Measurements from ENCODE around the gene STK25.
"Not testable (repeated sequence)": the region's sequence is repeated elsewhere in the genome, so short reads cannot be mapped to it uniquely, and the experiment has no call there.

Gene STK25

DNA sequence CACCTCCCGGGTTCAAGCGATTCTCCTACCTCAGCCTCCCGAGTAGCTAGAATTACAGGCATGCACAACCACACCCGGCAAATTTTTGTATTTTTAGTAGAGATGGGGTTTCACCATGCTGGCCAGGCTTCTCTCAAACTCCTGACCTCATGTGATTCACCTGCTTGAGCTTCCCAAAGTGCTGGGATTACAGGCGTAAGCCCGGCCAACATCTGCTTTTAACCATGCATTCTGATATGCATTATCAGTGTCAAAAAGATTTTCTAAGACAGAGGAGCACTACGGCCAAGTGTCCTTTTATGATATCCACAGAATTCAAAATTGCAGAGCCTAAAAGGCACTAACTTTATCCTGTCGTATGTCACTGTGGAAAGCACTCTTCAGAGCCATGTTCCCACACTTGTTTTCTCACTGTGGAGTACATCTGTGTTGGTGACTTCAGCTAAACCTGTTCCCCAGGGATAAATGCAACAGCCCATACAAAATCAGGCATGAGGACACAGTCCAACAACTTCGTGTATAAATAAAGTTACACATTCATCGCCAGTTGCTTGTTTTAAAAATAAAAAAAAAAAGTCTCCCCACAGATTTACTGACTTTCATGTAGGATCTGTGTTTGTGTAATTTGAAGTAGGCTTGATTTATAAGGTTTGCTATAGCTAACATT lies 56.4 kb downstream of the STK25 start:
- CTCF ChIA-PET, result interaction anchor here (1.2 to 1.4 kb wide), 2 partner anchors 10 to 19 kb away, joined by 3 read pairs; no protein-coding TSS in a partner anchor
- TF ChIP-seq, protein P1, sequence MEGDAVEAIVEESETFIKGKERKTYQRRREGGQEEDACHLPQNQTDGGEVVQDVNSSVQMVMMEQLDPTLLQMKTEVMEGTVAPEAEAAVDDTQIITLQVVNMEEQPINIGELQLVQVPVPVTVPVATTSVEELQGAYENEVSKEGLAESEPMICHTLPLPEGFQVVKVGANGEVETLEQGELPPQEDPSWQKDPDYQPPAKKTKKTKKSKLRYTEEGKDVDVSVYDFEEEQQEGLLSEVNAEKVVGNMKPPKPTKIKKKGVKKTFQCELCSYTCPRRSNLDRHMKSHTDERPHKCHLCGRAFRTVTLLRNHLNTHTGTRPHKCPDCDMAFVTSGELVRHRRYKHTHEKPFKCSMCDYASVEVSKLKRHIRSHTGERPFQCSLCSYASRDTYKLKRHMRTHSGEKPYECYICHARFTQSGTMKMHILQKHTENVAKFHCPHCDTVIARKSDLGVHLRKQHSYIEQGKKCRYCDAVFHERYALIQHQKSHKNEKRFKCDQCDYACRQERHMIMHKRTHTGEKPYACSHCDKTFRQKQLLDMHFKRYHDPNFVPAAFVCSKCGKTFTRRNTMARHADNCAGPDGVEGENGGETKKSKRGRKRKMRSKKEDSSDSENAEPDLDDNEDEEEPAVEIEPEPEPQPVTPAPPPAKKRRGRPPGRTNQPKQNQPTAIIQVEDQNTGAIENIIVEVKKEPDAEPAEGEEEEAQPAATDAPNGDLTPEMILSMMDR (IDR thresholded peaks at IDR 0.05; ENCODE audit: insufficient read depth, low read length, missing control alignments), result no peak
- no peak for DNase-seq (ENCODE audit: low read depth, low spot score)
- POLR2A ChIA-PET, result no interaction called here
- no peak overlapping the region for H3K4me3 ChIP-seq (ENCODE audit: low read depth, low read length)

DNA sequence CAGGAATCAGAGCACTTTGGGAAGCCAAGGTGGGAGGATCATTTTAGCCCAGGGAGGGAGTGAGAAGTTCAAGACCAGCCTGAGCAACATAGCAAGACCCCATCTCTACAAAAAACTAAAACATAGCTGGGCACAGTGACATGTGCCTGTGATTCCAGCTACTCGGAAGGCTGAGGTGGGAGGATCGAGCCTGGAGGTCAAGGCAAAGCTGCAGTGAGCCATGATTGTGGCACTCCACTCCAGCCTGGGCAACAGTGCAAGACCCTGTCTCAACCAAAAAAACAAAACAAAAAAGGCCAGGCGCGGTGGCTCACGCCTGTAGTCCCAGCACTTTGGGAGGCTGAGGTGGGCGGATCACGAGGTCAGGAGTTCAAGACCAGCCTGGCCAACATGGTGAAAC lies 58.3 kb downstream of the STK25 start:
- H3K4me3 ChIP-seq (ENCODE audit: low read depth, low read length); CTCF ChIA-PET; DNase-seq (ENCODE audit: low read depth, low spot score); POLR2A ChIA-PET: not testable (repeated sequence)

DNA sequence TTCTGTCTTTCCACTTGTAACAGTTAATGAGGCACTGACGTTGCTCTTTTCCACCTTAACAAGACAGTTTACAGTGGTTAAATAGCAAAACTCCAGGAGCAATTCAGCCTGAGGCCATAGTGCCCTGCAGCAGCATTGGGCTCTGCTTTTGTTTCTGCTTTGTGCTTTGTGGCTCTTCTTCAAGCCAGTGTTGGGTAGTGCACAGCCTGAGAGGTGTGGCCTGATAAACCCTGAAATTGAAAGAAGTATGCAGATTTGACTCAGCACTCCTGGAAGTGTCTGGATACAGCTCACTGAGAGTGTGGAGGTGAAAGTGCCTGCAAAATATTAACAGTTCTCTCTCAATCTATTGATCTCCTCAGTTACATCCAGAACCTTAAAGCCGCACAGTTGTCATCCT lies 63.0 kb downstream of the STK25 start:
- no peak for DNase-seq (ENCODE audit: low read depth, low spot score)
- TF ChIP-seq, protein P1 (IDR thresholded peaks at IDR 0.05; ENCODE audit: insufficient read depth, low read length, missing control alignments), result no peak
- CTCF ChIA-PET, result interaction anchor here (2.0 kb wide), 1 partner anchor 214 kb away, joined by 7 read pairs; no protein-coding TSS in a partner anchor
- H3K4me3 ChIP-seq (ENCODE audit: low read depth, low read length), result no peak overlapping the region
- POLR2A ChIA-PET, result no interaction called here

DNA sequence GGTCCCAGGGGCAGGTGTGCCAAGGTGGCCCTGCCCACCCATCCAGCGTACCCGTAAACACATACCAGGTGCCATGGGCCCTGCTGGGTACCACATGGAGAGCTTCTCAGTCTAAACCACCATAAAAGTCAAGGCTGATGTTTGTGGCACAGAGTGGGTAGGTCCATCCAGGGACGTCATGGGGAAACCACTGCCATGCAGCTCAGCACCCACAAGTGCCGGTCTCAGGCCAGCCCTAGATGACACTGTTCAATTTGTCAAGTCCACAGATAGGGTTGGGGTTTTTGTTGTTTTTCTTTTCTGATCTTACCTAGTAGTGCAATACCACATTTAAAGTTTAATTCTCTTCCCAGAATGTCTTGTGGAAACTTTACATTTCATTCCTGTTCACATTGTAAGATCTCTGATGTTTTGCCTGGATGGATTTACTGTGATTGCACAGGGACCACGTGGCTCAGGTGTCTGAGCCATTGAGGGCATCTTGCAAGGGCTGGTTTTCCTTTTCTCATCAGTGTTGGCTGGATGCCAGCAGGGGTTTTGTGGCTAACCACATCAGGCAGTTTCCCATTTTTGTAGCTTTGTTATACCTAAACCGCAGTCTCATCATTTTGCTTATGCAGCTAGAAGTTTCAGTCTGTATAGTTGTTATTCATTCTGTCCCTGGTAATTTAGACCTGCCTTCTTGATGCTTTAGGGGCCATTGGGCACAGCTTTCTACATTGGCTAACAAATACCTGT lies 64.7 kb downstream of the STK25 start:
- TF ChIP-seq, protein P1 (IDR thresholded peaks at IDR 0.05; ENCODE audit: insufficient read depth, low read length, missing control alignments), result no peak
- CTCF ChIA-PET, result interaction anchor here (1.5 to 1.9 kb wide), 3 partner anchors 12 to 16 kb away, joined by 4 to 6 read pairs (median 5); no protein-coding TSS in a partner anchor
- no peak overlapping the region for H3K4me3 ChIP-seq (ENCODE audit: low read depth, low read length)
- DNase-seq (ENCODE audit: low read depth, low spot score), result no peak
- POLR2A ChIA-PET, result no interaction called here
